B cell (primary cell): ENCODE measurements around the gene CAMKK2. TPM values are rescaled to one million over a fixed set of nuclear protein-coding genes. Genes with fewer than 3 reads are reported as not detected.

Experiments
- ATAC-seq: fragments of 200-7000 bp; cut with Tn5 transposase; one replicate; pipeline ENCODE4 v1.10.0; 2021; ENCODE audit warnings: low read depth, mild to moderate bottlenecking, moderate number of reproducible peaks, moderate library complexity
- CTCF ChIA-PET: fragments of 350-600 bp; sonication (Branson Sonifier 250); formaldehyde crosslinking; loops from one replicate; lab custom pipeline; 2021; ENCODE audit warnings: antibody characterized with exemption, inconsistent platforms; lab: Charles Lee
- POLR2A ChIA-PET: fragments of 350-600 bp; sonication (Branson Sonifier 250); formaldehyde crosslinking; loops from one replicate; lab custom pipeline; 2021; ENCODE audit warnings: antibody characterized with exemption; lab: Charles Lee
- DNase-seq: peaks from one replicate; pipeline ENCODE4 v3.0.0; 2013
- H2AFZ ChIP-seq: 2 replicates; pipeline ENCODE4 v1.6.1; 2012; ENCODE audit warnings: mild to moderate bottlenecking, low read depth, low read length; ENCODE audit not compliant: insufficient read depth, poor library complexity, severe bottlenecking
- H3K27ac ChIP-seq, 2 donors: 1 replicate in 1 of 2; 2 replicates in 1 of 2; pipeline ENCODE4 v1.5.1; 2012 to 2013; ENCODE audit warnings: low read length in 2 of 2, mild to moderate bottlenecking in 2 of 2, moderate library complexity in 1 of 2
- H3K27me3 ChIP-seq, 4 experiments: fragments of 200-600 bp in 1 of 4; sonication (generic) in 1 of 4; replicated peaks in 1 of 4; 1 replicate in 2 of 4; 2 replicates in 2 of 4; pipeline versions ENCODE4 v1.6.1 to v1.7.0; 2013 to 2016; ENCODE audit warnings: low read length in 3 of 4, mild to moderate bottlenecking in 2 of 4, mixed read lengths in 1 of 4, moderate library complexity in 1 of 4; ENCODE audit not compliant: insufficient read depth in 4 of 4, control insufficient read depth in 3 of 4; ENCODE audit errors: control extremely low read depth in 1 of 4
- H3K36me3 ChIP-seq, 2 experiments: replicated peaks in 1 of 2; 1 replicate in 1 of 2; 2 replicates in 1 of 2; pipeline versions ENCODE4 v1.6.1 to v1.7.1; 2013; ENCODE audit warnings: low read length in 1 of 2; ENCODE audit not compliant: insufficient read depth in 2 of 2, control insufficient read depth in 1 of 2; ENCODE audit errors: control extremely low read depth in 1 of 2, extremely low read depth in 1 of 2
- H3K4me1 ChIP-seq, 2 donors: fragments of 200-600 bp in 1 of 2; sonication (generic) in 1 of 2; 1 replicate in 1 of 2; 2 replicates in 1 of 2; pipeline versions ENCODE4 v1.5.1 to v1.6.1; 2013 to 2017; ENCODE audit warnings: low read length in 2 of 2; ENCODE audit not compliant: control insufficient read depth in 2 of 2, insufficient read depth in 2 of 2
- H3K4me2 ChIP-seq: replicated peaks from 2 replicates; pipeline ENCODE3; 2012; ENCODE audit warnings: mild to moderate bottlenecking, low read depth, low read length; ENCODE audit not compliant: poor library complexity, severe bottlenecking
- H3K4me3 ChIP-seq, 5 experiments: fragments of 200-600 bp in 1 of 5; sonication (generic) in 1 of 5; 1 replicate in 3 of 5; 2 replicates in 2 of 5; pipeline versions ENCODE4 v1.5.1 to v1.7.0; 2011 to 2016; ENCODE audit warnings: low read length in 4 of 5, mild to moderate bottlenecking in 4 of 5, low read depth in 2 of 5, control low read depth in 1 of 5, moderate library complexity in 1 of 5; ENCODE audit not compliant: insufficient read depth in 1 of 5; ENCODE audit errors: control extremely low read depth in 1 of 5, extremely low read depth in 1 of 5
- H3K79me2 ChIP-seq: fragments of 200-600 bp; sonication (generic); one replicate; pipeline ENCODE4 v1.6.0; 2016; ENCODE audit warnings: low read length; ENCODE audit not compliant: control insufficient read depth, insufficient read depth
- H3K9ac ChIP-seq: fragments of 200-600 bp; sonication (generic); 2 replicates; pipeline ENCODE4 v1.6.1; 2017; ENCODE audit warnings: mild to moderate bottlenecking, low read length, moderate library complexity
- H3K9me3 ChIP-seq, 3 donors: one replicate each; pipeline versions ENCODE4 v1.6.1 to v1.7.1; 2013; ENCODE audit warnings: low read length in 2 of 3; ENCODE audit not compliant: control insufficient read depth in 2 of 3, insufficient read depth in 1 of 3; ENCODE audit errors: control extremely low read depth in 1 of 3
- H4K20me1 ChIP-seq: 2 replicates; pipeline ENCODE4 v1.6.0; 2012; ENCODE audit warnings: mild to moderate bottlenecking, low read length; ENCODE audit not compliant: insufficient read depth, control insufficient read depth, poor library complexity, severe bottlenecking
- H3K27ac Mint-ChIP-seq: one replicate; pipeline ENCODE4 v1.8.0; 2021; ENCODE audit warnings: mixed read lengths
- H3K27me3 Mint-ChIP-seq: one replicate; pipeline ENCODE4 v1.8.0; 2021; ENCODE audit warnings: mixed read lengths
- H3K4me1 Mint-ChIP-seq: one replicate; pipeline ENCODE4 v1.8.0; 2021; ENCODE audit warnings: mixed read lengths
- H3K4me3 Mint-ChIP-seq: one replicate; pipeline ENCODE4 v1.8.0; 2021; ENCODE audit warnings: mixed read lengths
- H3K9me3 Mint-ChIP-seq: one replicate; pipeline ENCODE4 v1.8.0; 2022; ENCODE audit warnings: mixed read lengths; ENCODE audit not compliant: insufficient read depth
- EZH2 ChIP-seq: IDR thresholded peaks from 2 replicates; pipeline ENCODE4 v1.6.1; 2012; ENCODE audit warnings: borderline replicate concordance, low read depth, mild to moderate bottlenecking, moderate library complexity, low read length; ENCODE audit not compliant: insufficient read depth, poor library complexity, severe bottlenecking
- WGBS: methylation state at CpG from one replicate; pipeline ENCODE4 v1.1.5; 2013; ENCODE audit warnings: missing lambda C conversion rate; ENCODE audit not compliant: insufficient coverage; 5-methylcytosine and 5-hydroxymethylcytosine counted together
- intact Hi-C: fragments of 100-400 bp; cut with micrococcal nuclease; formaldehyde crosslinking; loops from one replicate; pipeline ENCODE4 v1.10.0; 2022
- polyA plus RNA-seq: library from polyadenylated mRNA; depleted of rRNA; stranded (reverse); fragments of >200 nt; gene quantifications from 2 replicates; pipeline ENCODE4 v1.2.3, GENCODE V29; 2012
- total RNA-seq, 2 donors: library from RNA; stranded (reverse); fragments of 120-200 nt in 1 of 2; gene quantifications; 1 replicate in 1 of 2; 2 replicates in 1 of 2; pipeline versions ENCODE4 v1.2.3 to v1.2.4, GENCODE V29; 2013 to 2022
- TF ChIP-seq, protein P1 (sequence below): fragments of 200-600 bp; IDR thresholded peaks from one replicate; pipeline ENCODE4 v1.8.0; 2022; ENCODE audit warnings: antibody characterized with exemption, mild to moderate bottlenecking

Gene CAMKK2
- total and polyA plus RNA-seq, 2 donors (not counting 1 experiment from before 2014, with no cell fraction given) = 9.7 to 17.1 TPM

DNA sequence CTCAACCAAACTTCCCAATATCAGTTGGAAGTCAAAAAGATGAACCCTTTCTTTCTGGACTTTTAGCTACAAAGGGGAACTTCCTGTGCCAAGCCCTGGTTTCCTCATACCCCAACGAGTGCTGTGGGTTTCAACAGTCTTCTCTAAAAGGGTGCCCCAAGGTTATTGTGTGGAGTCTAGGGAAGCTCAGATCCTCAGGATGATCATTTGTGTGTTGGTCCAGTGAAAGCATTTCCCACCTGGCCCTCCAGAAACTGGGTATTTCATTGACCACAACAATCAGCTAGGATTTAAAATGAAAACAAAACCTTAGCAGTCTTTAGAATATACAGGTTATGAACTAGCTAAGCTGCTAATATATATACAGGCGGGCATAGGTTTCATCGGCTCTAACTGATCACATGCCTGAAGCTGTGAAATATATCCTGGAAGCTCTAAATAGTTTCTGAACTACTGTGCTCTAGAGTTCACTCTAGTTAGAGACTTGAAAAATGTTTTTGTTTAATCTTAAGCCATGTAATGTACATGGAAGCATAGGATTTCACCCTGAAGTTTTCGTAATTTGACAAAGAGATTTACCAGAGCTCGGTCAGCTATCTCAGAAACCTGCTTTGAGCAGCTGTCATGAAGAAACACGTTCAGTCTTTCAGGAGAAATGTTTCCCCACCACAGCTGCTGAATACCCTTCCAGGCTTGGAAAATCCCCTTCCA, 57.0 kb downstream of the CAMKK2 start:
- intact Hi-C loops = loop anchor here (1.0 to 2.0 kb wide), 3 partner anchors 9 to 57 kb away; partner anchors contain the start of genes CAMKK2 and P2RX4
- peaks cover 26 to 31% of the 10 kb centered on the region in 2 donors for H3K4me1 ChIP-seq
- no peak overlapping the region for H3K4me2 ChIP-seq
- H3K4me3 ChIP-seq = no peak overlapping the region
- ATAC-seq = no peak
- H3K27me3 Mint-ChIP-seq = no peaks in the 10 kb centered on the region
- DNase-seq = no peak
- H3K27me3 ChIP-seq = no peaks in the 10 kb centered on the region
- H4K20me1 ChIP-seq = no peaks in the 10 kb centered on the region
- no peaks in the 10 kb centered on the region for H3K9me3 Mint-ChIP-seq
- peak overlapping the region; percentile 62 to 66 for H3K27ac ChIP-seq
- H3K79me2 ChIP-seq = no peaks in the 10 kb centered on the region
- 72% methylated on average over 4 of the region's 6 CpGs for WGBS
- peaks cover 0 to 6% of the 10 kb centered on the region in 2 experiments for H3K36me3 ChIP-seq
- no peak overlapping the region for H3K9ac ChIP-seq
- peak overlapping the region; percentile 12 for H2AFZ ChIP-seq
- ChIA-PET CTCF (interaction anchor here (1.0 to 3.9 kb wide), 4 partner anchors 9 to 130 kb away, joined by 3 to 22 read pairs (median 4); no protein-coding TSS in a partner anchor), POLR2A (interaction anchor here (0.5 to 0.8 kb wide), 4 partner anchors 9 to 130 kb away, joined by 3 to 9 read pairs (median 6); no protein-coding TSS in a partner anchor)
- peak overlapping the region; percentile 92 for H3K27ac Mint-ChIP-seq
- H3K9me3 ChIP-seq = no peaks in the 10 kb centered on the region
- TF ChIP-seq, protein P1, sequence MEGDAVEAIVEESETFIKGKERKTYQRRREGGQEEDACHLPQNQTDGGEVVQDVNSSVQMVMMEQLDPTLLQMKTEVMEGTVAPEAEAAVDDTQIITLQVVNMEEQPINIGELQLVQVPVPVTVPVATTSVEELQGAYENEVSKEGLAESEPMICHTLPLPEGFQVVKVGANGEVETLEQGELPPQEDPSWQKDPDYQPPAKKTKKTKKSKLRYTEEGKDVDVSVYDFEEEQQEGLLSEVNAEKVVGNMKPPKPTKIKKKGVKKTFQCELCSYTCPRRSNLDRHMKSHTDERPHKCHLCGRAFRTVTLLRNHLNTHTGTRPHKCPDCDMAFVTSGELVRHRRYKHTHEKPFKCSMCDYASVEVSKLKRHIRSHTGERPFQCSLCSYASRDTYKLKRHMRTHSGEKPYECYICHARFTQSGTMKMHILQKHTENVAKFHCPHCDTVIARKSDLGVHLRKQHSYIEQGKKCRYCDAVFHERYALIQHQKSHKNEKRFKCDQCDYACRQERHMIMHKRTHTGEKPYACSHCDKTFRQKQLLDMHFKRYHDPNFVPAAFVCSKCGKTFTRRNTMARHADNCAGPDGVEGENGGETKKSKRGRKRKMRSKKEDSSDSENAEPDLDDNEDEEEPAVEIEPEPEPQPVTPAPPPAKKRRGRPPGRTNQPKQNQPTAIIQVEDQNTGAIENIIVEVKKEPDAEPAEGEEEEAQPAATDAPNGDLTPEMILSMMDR = no peak
- TF ChIP-seq EZH2 = no peak
- H3K4me1 Mint-ChIP-seq = peaks cover 32% of the 10 kb centered on the region
- peak overlapping the region; percentile 83 for H3K4me3 Mint-ChIP-seq
